KBM-7 (cell line): ENCODE results near the gene LDLRAD4.

Source experiments
- DNase-seq: peaks from one replicate; pipeline ENCODE4 v3.0.0-alpha.2; 2015
- in situ Hi-C: fragments of 300-500 bp; cut with MboI; formaldehyde crosslinking; loops from 2 replicates; pipeline ENCODE4 v1.14.3; 2020; ENCODE audit warnings: low sequenced_read_pairs, low pct_unique_long_range_greater_than_20kb, mixed read lengths

Gene LDLRAD4

DNA sequence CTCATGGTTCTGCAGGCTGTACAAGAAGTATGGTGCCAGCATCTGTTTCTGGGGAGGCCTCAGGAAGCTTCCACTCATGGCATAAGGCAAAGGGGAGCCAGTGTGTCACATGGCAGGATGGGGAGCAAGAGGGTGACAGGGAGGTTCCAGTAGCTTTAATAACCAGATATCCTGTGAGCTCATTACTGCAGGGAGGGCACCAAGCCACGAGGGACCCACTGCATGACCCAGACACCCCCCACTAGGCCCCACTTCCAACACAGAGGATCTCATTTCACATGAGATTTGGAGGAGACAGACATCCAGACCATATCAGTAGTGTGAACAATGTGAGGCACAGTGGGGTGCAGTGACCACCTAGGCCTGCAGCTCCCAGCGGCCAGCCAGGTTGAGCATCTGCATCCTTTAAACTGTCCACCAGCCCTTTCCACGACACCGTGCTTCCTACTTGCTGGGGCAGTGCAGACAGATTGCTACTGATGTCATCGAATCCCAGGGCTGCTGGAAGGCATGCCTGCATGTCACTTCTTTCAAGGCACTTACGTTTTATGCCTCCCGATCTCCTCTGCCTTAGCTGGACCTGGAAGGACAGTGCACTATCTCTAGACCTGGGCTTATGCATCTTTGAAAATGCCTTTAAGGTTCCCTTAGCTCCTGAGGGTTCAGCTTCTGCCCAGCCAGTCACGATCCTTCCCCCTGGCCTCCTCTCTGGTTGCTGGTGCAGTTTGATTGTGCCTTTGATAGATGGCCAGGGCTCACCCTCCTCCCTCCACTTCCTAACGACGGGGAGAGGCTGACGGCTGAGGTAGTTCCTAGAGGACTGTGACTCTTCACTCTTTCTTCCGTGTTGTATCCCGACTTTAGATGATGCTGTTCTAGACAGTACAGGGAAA lies 333.5 kb downstream of the LDLRAD4 start:
- in situ Hi-C loops: no loop called here
- no peak for DNase-seq

DNA sequence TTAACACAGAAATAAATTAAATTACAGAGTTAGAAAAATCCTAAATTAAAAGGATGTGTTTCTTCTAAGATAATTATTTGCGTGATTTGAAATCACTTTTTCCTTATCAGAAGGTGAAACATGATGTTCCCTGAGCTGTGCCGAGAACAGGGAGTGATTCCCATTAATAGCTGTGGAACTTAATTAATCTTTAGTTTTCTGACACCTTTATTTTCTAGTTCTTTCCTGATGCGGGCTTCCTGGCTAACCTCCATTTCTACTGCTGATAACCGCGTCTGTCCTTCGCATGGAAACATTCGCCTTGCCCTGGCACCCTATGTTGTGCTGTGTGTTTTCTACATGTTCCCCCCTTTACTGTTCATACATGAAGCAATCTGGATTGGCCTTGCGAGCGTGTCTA lies 334.9 kb downstream of the LDLRAD4 start:
- DNase-seq: no peak
- in situ Hi-C loops: no loop called here

DNA sequence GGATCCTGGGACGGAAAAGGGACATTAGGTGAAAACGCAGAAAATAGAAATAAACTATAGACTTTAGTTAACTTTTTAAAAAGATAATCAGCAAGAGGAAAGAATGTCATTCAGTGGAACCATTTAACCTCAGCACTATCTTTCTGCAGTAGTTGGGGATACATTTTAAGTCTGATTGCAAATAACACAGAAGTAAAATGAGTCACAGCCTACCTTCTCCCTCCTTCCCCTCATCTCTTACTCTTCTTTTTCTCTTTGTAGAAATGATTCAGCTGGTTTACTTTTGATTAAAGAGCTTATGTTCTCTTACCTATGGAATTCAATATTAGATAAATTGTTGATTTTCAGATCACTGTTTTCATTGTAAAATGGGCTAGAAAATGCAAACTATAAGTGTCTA lies 336.6 kb downstream of the LDLRAD4 start:
- no peak for DNase-seq
- in situ Hi-C loops: no loop called here

DNA sequence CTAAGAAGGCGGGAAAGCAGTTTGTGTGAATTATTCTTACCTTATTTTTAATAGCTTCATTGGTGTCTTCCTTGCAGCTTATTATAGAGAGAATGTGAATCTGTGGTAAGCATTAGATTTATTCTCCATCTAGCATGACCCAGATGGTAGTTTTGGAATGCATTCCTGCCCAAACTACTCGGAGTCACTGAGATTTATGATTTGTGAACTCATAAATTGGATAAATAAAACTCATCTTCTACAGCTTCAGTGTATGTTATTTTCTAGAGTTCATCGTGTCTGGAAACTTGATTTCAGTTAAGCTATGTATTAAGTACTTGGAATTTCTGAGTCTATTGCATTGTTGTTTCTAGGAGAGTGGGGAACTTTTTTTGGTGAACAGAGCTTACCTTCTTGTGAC lies 337.3 kb downstream of the LDLRAD4 start:
- in situ Hi-C loops: no loop called here
- DNase-seq: no peak

DNA sequence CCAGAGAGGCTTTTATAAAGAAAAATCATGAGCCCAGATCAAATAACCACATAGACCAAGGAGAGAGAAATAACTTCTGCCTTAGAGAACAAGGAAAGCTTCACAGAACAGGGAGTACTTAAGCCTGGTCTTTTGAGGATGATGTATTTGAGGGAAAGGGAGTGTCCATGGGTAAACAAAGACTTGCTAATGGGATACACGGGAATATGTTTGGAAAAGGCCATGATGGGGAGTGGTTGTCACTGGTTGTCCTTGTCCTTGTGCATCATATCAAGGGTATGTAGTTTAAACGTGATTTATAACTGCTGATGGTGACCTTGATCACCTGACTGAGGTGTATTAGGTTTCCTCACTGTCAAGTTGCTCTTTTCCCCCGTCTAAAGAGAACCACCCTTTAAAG lies 337.9 kb downstream of the LDLRAD4 start:
- in situ Hi-C loops: no loop called here
- no peak for DNase-seq

DNA sequence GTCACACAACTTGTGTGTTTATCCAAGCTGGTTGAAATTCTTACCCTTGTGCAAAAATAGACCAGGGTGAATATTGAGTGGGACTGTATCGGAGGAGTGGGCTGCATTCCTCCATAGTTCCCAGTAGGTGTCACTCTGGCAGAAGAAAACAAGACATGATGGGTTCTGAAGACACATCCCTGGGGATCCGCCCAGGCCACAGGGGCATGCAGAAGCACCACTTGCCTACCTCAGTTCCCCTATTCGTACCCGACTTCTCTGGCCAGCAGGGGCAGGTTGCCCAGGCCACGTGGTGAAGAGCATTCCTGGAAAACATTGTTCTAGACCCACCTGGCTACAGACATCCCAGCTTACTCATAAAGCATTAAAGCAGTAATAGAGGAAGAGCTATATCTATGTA lies 339.6 kb downstream of the LDLRAD4 start:
- in situ Hi-C loops: no loop called here
- DNase-seq: peak; percentile 76

DNA sequence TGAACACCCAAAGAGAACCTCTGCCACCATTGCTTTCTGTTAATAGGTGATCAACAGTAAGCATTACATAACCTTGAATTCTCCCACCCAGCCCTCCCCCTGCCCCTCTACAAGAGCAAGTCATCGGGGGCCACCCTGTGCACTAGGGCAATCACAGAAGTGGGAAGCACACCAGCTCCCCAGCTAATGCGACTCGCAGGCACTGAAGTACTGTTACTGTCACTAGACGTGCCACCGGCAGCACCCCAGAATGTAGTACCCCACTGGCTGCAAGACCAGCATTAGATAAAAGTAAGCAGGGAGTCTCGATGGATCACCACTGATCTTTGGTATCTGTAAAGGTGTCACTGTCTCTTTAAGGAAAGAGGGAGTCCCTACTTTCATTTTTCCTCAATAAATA lies 340.2 kb downstream of the LDLRAD4 start:
- in situ Hi-C loops: no loop called here
- no peak for DNase-seq

DNA sequence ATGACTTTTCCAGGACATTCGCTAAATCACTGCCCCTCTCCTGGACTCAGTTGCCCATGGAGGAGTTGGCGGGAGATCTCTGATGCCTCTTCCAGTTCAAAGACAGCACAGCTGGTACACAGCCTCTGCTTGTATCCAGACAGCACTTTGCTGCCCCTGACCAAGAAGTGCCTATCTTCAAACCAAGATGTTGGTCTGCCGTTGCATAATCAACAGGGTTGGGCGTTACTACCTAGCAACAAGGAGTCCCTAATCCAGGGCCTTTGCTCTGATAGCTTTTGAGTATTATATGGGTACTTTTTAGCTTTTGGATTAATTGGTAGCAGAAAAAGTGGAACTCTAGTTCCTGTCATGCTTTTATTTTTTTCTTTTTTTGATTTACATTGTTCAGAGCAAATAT lies 341.2 kb downstream of the LDLRAD4 start:
- DNase-seq: no peak
- in situ Hi-C loops: no loop called here

DNA sequence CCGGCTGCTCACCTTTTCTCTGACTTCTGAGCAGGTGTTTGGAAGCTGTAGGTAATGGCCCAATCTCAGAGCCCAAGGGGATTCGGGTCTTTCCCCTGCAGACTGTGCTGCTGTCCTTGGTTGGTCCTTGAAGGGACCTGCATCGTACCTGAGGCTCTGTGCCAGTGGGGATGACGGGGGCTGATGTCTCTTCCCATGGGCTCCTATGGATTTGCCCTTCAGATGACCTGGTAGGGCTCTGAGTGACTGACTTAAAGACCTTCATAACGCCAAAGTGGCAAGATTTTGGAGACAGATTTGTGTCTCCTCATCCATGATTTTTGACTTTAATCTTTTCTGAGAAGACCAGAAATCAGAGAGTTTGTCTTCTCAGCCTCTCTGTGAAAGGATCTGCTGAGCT lies 341.7 kb downstream of the LDLRAD4 start:
- in situ Hi-C loops: no loop called here

DNA sequence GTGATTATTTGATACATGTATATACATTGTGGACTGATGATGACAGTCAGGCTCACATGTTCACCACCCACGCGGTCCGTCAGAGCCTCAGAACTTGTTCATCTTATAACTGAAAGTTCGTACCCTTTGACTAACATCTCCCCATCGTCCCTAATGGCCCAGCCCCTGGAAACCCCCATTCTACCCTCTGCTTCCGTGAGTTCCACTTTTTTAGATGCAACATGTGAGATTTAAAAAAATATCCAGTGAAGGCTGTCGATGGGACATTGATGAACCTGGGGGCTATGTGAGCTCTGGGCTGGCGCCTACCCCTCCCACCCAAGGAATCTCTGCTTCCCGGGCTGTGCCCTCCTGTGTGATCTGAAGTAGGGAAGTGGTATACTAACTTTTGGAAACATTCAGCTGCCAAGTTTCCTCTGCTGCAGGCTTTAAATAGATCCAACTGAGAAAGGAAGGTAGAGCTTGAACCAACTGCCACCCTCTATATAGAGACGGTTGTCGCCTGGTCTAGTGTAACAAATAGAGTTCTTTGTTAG lies 344.0 kb downstream of the LDLRAD4 start:
- in situ Hi-C loops: no loop called here

More for the DNA sequence above, 341.7 kb downstream of the LDLRAD4 start:
- DNase-seq: no peak

DNA sequence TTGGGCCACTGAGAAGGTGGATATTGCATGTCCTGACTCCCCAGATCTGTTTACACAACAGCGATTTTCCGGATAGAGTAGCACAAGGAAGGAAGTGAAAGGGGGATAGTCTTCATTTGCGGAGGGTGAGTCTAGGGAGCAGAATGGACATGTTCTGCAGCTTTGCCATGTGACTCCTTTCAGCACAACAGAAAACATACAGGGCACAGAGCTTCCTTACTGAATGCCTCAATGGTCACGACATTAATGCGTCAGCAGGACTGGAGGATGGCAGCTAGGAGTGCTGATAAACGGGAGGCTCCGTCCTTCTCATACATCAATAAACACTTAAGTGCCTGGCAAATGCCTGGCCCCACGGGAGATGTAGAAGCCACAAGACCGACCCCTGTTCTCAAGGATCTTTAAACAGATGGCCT lies 344.8 kb downstream of the LDLRAD4 start:
- DNase-seq: peak; percentile 64

More for the DNA sequence above, 344.0 kb downstream of the LDLRAD4 start:
- DNase-seq: peak; percentile 72

DNA sequence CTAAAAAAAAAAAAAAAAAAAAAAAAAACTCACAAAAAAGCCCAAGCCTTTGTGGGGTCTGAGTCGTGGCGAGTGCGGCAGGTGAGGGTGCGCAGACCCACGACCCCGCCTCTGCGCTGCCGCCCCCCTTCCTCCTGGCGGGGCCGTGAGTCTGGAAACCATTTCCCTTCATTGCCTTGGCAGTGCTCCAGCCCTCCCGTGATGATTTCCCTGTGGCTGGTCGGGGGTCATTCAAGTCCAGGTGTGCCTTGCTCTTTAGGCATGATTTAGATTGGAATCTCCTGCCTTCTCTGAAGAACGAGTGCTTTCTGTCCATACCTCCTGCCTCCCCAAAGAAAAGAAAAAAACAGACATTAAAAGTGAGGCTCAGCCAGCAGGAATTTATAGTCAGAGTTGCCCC lies 346.0 kb downstream of the LDLRAD4 start:
- no peak for DNase-seq
- in situ Hi-C loops: no loop called here

More for the DNA sequence above, 344.8 kb downstream of the LDLRAD4 start:
- in situ Hi-C loops: no loop called here

DNA sequence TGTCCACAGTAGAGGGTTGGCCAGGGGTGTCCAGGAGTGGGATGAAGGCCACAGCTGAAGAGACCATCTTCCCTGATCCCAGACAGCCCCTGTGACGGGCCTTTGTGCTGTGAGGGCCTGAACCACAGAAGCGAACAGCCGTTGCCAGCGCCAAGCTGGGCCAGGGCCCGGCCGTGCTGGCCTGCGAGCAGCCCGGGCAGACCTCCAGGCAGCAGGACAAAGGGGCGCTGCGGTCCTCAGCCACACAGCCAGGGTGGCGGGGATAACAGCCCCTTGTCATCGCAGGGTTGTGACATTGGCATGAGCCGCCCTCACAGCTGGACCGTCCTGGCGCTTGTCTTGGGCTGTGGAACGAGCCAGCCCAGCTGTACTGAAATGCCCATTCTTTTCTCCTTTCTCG lies 346.7 kb downstream of the LDLRAD4 start:
- DNase-seq: no peak
- in situ Hi-C loops: no loop called here

DNA sequence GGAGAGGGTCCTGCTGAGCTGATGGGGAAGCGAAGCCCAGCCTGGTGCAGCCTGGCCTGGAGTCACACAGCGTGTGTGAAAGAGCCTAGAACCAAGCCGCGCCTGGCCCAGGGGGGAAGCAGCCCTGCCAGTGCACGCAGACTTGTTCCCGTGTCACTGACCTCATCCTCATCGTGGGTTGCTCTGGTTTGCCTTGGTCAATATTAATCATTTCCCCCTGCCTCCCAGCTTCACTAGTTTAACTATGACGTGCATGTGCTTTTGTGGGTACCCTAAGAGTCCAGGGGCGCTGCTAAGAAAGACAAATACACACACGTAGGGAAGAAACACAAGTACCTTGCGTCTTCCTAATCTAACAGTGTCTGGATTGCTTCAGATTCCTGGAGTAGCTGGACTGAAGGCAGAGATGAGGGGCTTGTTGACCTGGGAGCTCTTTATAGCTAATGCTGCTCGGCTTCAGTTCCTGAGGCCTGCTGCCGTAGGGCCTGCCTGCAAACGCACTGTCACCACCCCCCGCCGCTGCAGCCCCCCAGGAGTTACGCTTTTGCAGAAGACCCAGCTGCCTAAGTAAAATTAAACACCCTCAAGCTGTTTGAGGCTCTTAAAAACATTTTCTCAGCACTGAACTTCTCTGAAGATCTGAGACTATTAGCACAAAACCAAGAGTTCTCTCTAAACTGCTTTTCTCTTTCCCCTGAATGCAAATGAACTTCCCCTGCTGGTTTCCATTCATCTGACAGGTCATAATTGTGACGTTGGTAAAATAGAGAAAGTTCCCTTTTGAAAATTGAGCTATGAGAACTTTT lies 348.6 kb downstream of the LDLRAD4 start:
- peak; percentile 50 for DNase-seq
- in situ Hi-C loops: no loop called here

DNA sequence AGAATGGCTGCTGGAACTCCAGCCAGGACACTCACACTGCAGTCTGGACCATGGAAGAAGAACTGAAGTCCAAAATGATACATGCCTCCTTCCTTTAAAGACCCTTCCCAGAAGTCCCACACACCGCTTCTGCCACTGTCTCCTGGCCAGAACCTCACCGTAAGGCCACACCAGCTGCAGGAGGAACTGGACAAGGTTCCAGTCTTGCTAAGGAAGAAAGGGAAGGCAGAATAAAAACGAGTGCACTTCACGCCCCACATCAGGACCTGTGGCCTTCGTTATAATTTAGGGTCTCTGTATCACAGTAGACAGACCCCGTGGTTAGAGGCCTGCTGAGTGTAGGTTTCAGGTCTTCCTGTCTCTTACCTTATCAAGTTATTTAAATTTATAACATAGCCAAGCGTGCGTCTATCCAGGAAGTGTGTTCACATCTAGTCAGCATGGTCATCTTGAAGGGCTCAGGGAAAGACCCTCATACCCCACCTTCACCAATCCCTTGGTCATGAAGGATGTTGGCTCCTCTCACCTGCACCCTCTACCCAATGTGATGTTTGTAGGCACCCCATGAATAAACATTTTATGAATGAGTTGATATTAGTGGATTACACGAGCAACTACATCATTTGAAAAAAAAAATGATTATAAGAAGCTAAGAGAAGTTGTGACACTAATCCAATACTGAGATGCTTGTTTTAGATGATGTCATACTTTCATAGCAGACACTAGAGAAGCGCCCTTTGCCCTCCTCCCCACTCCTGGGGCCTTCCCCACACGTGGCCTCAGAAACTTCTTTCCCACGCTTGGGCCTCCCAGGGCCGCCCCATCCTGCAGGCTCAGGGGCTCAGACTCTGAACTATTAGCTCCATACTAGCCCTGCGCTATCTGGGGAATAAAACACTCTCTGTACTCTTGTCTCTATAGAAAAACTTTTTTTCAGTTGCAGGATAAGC lies 350.2 kb downstream of the LDLRAD4 start:
- in situ Hi-C loops: no loop called here
- no peak for DNase-seq

DNA sequence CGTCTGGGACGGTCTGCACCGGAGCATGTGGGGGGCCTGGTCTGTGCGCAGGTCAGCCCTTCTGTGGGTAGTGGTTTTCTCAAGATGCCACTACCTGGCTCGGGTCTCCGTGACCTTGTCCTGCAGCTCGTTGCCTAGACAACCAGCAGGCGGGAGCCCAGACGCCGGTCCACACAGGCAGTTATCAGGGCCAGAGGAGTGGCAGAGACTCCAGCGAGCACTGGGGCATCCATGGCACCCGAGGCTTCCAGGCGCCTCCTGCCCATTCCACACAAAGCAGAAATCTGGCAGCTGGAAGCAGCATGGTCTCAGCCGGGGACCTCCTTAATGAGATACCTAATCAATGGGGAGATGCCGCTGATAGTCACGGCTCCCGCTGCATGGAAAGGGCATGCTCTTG lies 351.7 kb downstream of the LDLRAD4 start:
- in situ Hi-C loops: no loop called here
- no peak for DNase-seq

DNA sequence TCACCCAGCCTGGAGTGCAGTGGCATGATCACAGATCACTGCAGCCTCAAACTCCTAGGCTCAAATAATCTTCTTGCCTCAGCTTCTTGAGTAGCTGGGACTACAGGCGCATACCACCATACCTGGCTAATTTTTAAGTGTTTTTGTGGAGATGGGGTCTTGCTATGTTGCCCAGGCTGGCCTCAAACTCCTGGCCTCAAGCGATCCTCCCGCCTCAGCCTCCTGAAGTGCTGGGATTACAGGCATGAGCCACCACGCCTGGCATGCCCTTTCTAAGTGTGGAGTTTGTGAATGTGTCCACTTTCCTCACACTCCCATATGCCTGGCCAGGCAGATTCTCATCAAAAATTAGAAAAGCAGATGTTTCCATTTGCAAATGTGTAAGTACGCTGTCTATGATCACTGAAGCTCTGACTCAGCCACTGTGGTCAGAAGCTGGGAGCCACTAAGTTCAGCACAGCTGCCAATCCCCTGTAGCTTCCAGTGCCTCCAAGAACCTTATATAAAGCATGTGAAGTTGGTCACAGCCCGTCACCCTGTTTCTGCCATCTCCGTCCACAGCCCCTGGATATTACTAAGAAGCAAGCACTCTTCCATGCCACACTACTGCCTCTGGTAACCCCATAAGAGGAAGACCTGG lies 352.4 kb downstream of the LDLRAD4 start:
- no peak for DNase-seq
- in situ Hi-C loops: no loop called here

DNA sequence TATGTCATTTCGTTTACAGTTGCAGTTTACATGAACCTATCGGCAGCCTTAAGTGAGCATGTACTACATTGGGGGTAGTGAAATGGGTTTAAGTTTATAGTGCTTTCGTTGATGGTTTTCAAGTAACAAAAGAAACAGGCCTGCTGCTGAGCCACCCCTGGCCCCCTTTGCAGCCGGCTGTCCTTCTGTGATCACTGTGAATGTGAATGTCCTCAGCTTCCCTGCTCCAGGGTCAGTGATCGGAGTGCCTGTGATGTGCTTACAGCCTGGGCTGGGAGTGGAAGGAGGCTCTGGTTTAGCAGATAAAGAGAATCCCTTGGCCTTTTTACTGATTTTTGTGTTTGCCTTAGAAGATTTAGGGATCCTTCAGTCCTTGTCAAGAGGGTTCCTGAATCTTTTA lies 353.6 kb downstream of the LDLRAD4 start:
- DNase-seq: no peak
- in situ Hi-C loops: no loop called here

DNA sequence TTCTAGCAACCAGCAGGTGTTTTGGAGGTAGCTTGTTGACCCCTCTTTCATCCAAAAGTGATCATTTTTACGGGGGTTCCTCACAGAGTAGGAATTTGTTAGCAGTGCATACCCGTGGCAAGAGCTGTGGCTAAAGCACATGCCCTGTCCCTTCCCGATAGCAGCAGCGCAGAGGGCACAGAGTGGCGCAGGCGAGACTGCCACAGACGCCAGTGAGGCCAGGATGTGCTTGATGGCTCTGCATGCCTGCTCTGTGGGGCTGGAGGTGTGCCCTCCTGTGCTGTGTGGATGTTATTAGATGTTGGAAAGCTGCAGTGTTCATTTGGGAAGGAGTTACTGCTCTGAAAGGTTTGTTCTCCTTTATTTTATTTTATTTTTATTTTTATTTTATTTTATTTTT lies 354.2 kb downstream of the LDLRAD4 start:
- in situ Hi-C loops: no loop called here
- DNase-seq: no peak
